ENCODE measurements around the gene DTWD1.
"Not testable (repeated sequence)": the region's sequence is repeated elsewhere in the genome, so short reads cannot be mapped to it uniquely, and the experiment has no call there.

Gene DTWD1

GRCh38 chr15:49620658-49621368 is at the start of gene DTWD1, which contains the start of gene FAM227B:
TSS of gene DTWD1 (plus strand) at chr15:49621048. CDS start at chr15:49625168, 4,120 bp downstream.
TSS of gene FAM227B (minus strand) at chr15:49620818. CDS start at chr15:49615171, 5,647 bp downstream.
- DNase-seq = peak; percentile 98

GRCh38 chr15:49573421-49573820 is 47.4 kb upstream of the DTWD1 start:
- DNase-seq = no peak

GRCh38 chr15:49589030-49589429 is 31.8 kb upstream of the DTWD1 start:
- DNase-seq = no peak

- DNase-seq = not testable (repeated sequence)
Measured at GRCh38 chr15:49592829-49593316, 28.0 kb upstream of the DTWD1 start.

- no peak for DNase-seq
Measured at GRCh38 chr15:49604625-49605409, 16.0 kb upstream of the DTWD1 start.

- DNase-seq = no peak
Measured at GRCh38 chr15:49605588-49605987, 15.3 kb upstream of the DTWD1 start.

GRCh38 chr15:49606594-49606993 is 14.3 kb upstream of the DTWD1 start:
- DNase-seq = no peak

GRCh38 chr15:49610157-49610918 is 10.5 kb upstream of the DTWD1 start:
- no peak for DNase-seq

- DNase-seq = not testable (repeated sequence)
Measured at GRCh38 chr15:49612240-49612639, 8.6 kb upstream of the DTWD1 start.

- DNase-seq = no peak
Measured at GRCh38 chr15:49619226-49619625, 1.6 kb upstream of the DTWD1 start.

GRCh38 chr15:49620199-49620598 is 649 bp upstream of the DTWD1 start:
- peak; percentile 25 to 53 for DNase-seq

GRCh38 chr15:49621401-49621811 is 558 bp downstream of the DTWD1 start:
- peak; percentile 50 to 70 for DNase-seq

- no peak for DNase-seq
Measured at GRCh38 chr15:49621887-49622286, 1.0 kb downstream of the DTWD1 start.

- DNase-seq = no peak
Measured at GRCh38 chr15:49622561-49622960, 1.7 kb downstream of the DTWD1 start.

- peak; percentile 18 to 24 for DNase-seq
Measured at GRCh38 chr15:49624056-49624455, 3.2 kb downstream of the DTWD1 start.

- no peak for DNase-seq
Measured at GRCh38 chr15:49625460-49626036, 4.7 kb downstream of the DTWD1 start.

- DNase-seq = no peak
Measured at GRCh38 chr15:49627407-49627877, 6.6 kb downstream of the DTWD1 start.

- no peak for DNase-seq
Measured at GRCh38 chr15:49628379-49628778, 7.5 kb downstream of the DTWD1 start.

GRCh38 chr15:49637857-49638256 is 17.0 kb downstream of the DTWD1 start:
- no peak for DNase-seq

- DNase-seq = no peak
Measured at GRCh38 chr15:49644364-49644794, 23.5 kb downstream of the DTWD1 start.

- DNase-seq = no peak
Measured at GRCh38 chr15:49645277-49645676, 24.4 kb downstream of the DTWD1 start.

- DNase-seq = no peak
Measured at GRCh38 chr15:49645941-49646340, 25.1 kb downstream of the DTWD1 start.

GRCh38 chr15:49646891-49647290 is 26.0 kb downstream of the DTWD1 start:
- no peak for DNase-seq

All from Kasumi-1 (cell line).